Ovary (tissue), 3 donors: ENCODE results near the gene ADAMTS20.
"Not testable (repeated sequence)": the region's sequence is repeated elsewhere in the genome, so short reads cannot be mapped to it uniquely, and the experiment has no call there.

Experiments
- POLR2A ChIP-seq: fragments of 450-650 bp; IDR thresholded peaks from one replicate; pipeline ENCODE4 v1.6.1; 2017; ENCODE audit warnings: antibody characterized with exemption, mild to moderate bottlenecking, moderate library complexity
- TF ChIP-seq, protein P1 (sequence below), 3 donors: fragments of 450-650 bp in 2 of 3; fragments of 200-600 bp in 1 of 3; IDR thresholded peaks; one replicate each; pipeline versions ENCODE4 v1.5.1 to v1.8.0; 2016 to 2022; ENCODE audit warnings: antibody characterized with exemption in 3 of 3, mild to moderate bottlenecking in 1 of 3
- donor health status: DM: no; HTN: no; CAD: no.

DNA sequence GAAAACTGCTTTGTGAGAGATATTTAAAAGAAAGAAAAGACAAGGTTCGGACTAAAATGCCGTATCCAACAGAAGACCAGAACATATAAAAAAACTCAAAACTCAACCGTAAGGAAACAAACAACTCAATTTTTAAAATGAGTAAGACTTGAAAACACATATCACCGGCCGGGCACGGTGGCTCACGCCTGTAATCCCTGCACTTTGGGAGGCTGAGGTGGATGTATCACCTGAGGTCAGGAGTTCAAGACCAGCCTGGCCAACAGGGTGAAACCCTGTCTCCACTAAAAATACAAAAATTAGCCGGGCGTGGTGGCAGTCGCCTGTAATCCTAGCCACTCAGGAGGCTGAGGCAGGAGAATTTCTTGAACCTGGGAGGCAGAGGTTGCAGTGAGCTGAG is 192.0 kb downstream of the ADAMTS20 start:
- TF ChIP-seq, protein P1, sequence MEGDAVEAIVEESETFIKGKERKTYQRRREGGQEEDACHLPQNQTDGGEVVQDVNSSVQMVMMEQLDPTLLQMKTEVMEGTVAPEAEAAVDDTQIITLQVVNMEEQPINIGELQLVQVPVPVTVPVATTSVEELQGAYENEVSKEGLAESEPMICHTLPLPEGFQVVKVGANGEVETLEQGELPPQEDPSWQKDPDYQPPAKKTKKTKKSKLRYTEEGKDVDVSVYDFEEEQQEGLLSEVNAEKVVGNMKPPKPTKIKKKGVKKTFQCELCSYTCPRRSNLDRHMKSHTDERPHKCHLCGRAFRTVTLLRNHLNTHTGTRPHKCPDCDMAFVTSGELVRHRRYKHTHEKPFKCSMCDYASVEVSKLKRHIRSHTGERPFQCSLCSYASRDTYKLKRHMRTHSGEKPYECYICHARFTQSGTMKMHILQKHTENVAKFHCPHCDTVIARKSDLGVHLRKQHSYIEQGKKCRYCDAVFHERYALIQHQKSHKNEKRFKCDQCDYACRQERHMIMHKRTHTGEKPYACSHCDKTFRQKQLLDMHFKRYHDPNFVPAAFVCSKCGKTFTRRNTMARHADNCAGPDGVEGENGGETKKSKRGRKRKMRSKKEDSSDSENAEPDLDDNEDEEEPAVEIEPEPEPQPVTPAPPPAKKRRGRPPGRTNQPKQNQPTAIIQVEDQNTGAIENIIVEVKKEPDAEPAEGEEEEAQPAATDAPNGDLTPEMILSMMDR (IDR thresholded peaks at IDR 0.05) = not testable (repeated sequence)
- TF ChIP-seq POLR2A = not testable (repeated sequence)
